Muscle layer of duodenum (tissue), 2 donors: ENCODE measurements around the gene LRBA.

Experiments
- H3K27ac ChIP-seq: one replicate; pipeline ENCODE4 v1.7.0; 2013; ENCODE audit warnings: mild to moderate bottlenecking, low read length
- H3K27me3 ChIP-seq: one replicate; pipeline ENCODE4 v1.7.0; 2013; ENCODE audit warnings: low read depth, mild to moderate bottlenecking, control low read depth, low read length
- H3K36me3 ChIP-seq, 2 donors: one replicate each; pipeline ENCODE4 v1.7.0; 2013; ENCODE audit warnings: low read length in 2 of 2, control low read depth in 1 of 2, mild to moderate bottlenecking in 1 of 2; ENCODE audit not compliant: insufficient read depth in 2 of 2, control insufficient read depth in 1 of 2
- H3K4me1 ChIP-seq, 2 donors: one replicate each; pipeline ENCODE4 v1.7.0; 2013; ENCODE audit warnings: low read length in 2 of 2, mild to moderate bottlenecking in 2 of 2, control low read depth in 1 of 2, moderate library complexity in 1 of 2; ENCODE audit not compliant: insufficient read depth in 2 of 2, control insufficient read depth in 1 of 2
- H3K4me3 ChIP-seq, 2 donors: one replicate each; pipeline ENCODE4 v1.7.0; 2013; ENCODE audit warnings: low read length in 2 of 2, low read depth in 1 of 2, mild to moderate bottlenecking in 1 of 2
- H3K9me3 ChIP-seq, 2 donors: one replicate each; pipeline ENCODE4 v1.7.0; 2013; ENCODE audit warnings: low read length in 2 of 2, control low read depth in 1 of 2, mild to moderate bottlenecking in 1 of 2; ENCODE audit not compliant: control insufficient read depth in 1 of 2
- donor health status: healthy.

Gene LRBA

DNA sequence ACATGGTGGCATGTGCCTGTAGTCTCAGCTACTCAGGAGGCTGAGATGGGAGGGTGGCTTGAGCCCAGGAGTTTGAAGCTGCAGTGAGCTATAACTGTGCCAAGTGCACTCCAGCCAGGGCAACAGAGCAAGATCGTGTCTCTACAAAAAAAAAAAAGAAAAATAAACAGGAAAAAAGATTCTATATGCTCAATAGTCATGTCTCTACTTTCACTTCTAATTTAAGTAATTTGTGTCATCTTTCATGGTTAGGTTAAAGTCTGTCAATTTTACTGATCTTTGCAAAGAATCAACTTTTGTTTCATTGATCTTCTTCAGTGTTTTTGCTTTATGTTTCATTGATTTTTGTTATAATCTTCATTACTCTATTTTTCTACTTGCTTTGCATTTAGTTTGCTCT, 539.3 kb downstream of the LRBA start:
- H3K4me1 ChIP-seq = no peaks in the 10 kb centered on the region
- H3K36me3 ChIP-seq = peaks cover 0 to 6% of the 10 kb centered on the region in 2 donors
- H3K9me3 ChIP-seq = no peaks in the 10 kb centered on the region
- H3K27me3 ChIP-seq = no peaks in the 10 kb centered on the region
- H3K27ac ChIP-seq = no peak overlapping the region
- H3K4me3 ChIP-seq = no peak overlapping the region

DNA sequence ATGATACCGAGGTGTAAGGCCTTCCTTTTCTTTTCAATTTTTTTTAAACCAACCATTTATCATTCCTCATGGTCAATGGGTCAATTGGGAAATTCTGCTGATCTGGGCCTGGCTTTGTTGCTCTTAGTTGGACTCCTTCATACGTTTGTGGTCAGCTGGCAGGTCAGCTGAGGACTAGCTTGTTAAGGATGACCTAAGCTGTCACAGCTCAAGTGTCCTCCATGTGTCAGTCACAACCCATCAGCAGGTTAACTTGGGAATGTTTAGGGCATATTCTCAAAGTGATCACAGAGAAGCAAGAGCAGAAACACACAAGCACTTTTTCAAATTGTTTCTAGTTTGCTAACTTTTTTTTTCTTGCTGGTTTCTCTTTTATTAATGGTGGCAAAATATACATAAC, 550.6 kb downstream of the LRBA start:
- Histone ChIP-seq H3K4me1 (no peaks in the 10 kb centered on the region), H3K27me3 (no peaks in the 10 kb centered on the region), H3K36me3 (no peaks in the 10 kb centered on the region), H3K4me3 (no peak overlapping the region), H3K27ac (no peak overlapping the region), H3K9me3 (no peaks in the 10 kb centered on the region)

DNA sequence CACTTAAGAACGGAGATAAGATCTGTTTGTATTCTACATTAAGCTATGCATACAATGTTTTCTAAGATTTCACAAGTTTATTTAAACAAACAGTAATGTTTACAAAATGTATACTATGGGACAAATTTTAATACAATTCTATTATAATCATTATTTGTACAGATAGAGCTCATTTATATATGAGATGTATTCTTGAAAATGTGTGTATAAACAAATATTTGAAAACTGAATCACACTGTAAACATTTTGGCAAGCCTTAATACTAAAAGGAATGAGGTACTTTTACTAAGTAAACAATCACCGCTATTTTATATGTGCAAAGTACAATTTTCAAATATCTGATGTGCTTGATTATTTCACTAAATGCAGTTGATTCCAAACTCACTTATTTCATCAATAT, 552.3 kb downstream of the LRBA start:
- H3K27ac ChIP-seq = no peak overlapping the region
- H3K36me3 ChIP-seq = no peaks in the 10 kb centered on the region
- H3K4me1 ChIP-seq = peaks cover 0 to 8% of the 10 kb centered on the region in 2 donors
- H3K9me3 ChIP-seq = no peaks in the 10 kb centered on the region
- no peaks in the 10 kb centered on the region for H3K27me3 ChIP-seq
- no peak overlapping the region for H3K4me3 ChIP-seq

DNA sequence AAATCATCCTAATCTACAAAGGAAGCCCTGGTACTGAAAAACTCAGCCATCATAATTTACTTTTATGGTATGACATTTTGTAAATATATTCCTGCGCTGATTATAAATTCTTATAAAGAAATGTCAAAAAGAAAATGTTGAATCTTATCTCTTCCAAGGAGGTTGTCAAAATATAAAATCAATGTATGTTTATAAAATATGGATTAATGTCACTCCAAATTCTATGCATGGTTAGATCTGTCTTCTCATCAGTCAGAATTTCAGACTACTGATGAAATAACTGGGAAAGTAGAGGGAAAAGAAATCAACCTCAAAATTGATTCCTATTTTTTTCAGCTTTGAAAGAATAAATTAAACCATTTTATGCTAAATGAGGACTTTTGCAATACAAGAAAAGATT, 553.1 kb downstream of the LRBA start:
- no peak overlapping the region for H3K4me3 ChIP-seq
- H3K4me1 ChIP-seq = peaks cover 0 to 8% of the 10 kb centered on the region in 2 donors
- no peaks in the 10 kb centered on the region for H3K27me3 ChIP-seq
- H3K36me3 ChIP-seq = no peaks in the 10 kb centered on the region
- no peaks in the 10 kb centered on the region for H3K9me3 ChIP-seq
- H3K27ac ChIP-seq = no peak overlapping the region

DNA sequence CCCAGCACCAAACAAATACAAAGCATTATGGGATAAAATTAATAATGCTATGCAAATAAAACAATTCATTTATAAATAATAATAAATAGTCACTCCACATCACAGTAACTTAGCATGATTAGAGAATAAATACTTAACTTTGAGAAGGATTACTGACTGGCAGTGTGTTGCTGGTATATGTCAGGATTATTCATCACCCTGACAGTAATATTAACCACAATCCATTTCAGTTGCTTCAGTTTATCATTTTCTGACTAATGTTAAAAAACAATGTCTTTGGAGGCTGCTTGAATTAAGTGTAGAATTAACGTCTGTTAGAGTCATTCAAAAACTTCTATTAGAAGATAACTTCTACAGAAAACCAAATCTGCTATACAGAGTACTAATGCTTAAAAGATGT, 557.3 kb downstream of the LRBA start:
- no peak overlapping the region for H3K27ac ChIP-seq
- H3K27me3 ChIP-seq = no peaks in the 10 kb centered on the region
- no peaks in the 10 kb centered on the region for H3K36me3 ChIP-seq
- H3K4me3 ChIP-seq = no peak overlapping the region
- peaks cover 0 to 8% of the 10 kb centered on the region in 2 donors for H3K4me1 ChIP-seq
- H3K9me3 ChIP-seq = no peaks in the 10 kb centered on the region

DNA sequence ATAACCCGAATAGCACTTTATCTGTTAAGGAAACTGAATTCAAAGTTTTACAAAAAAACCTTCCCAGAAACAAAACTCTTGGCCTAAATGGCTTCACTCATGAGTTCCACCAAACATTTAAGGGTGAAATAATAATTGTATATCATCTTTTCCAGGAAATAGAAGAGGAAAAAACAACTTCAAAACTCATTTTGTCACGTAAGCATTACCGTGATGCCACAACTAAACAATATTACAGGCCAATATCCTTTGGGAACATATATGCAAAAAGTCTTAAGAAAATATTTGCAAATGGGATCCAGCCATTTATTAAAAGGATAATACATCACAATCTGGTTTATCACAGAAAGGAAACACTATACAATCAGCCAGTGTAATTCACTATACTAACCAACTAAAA, 563.2 kb downstream of the LRBA start:
- H3K4me1 ChIP-seq = no peaks in the 10 kb centered on the region
- no peaks in the 10 kb centered on the region for H3K36me3 ChIP-seq
- no peak overlapping the region for H3K4me3 ChIP-seq
- no peak overlapping the region for H3K27ac ChIP-seq
- H3K9me3 ChIP-seq = no peaks in the 10 kb centered on the region
- no peaks in the 10 kb centered on the region for H3K27me3 ChIP-seq

DNA sequence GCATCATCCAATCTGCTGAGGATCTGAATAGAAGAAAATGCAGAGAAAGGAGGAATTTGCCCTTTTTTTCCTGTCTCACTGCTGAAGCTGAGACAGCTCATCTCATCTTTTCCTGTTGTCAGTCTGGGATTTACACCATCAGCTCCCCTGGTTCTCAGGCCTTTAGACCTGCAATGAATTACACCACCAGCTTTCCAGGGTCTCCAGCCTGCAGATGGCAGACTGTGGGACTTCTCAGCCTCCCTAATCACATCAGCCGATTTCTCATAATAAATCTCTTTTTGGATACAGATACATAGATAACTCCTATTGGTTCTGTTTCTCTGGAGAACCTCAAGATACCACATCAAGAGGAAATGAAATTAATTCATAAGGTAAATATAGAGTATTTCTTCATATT, 567.7 kb downstream of the LRBA start:
- Histone ChIP-seq H3K36me3 (no peaks in the 10 kb centered on the region), H3K27me3 (no peaks in the 10 kb centered on the region), H3K4me1 (peaks cover 0 to under 1% of the 10 kb centered on the region in 2 donors), H3K9me3 (no peaks in the 10 kb centered on the region), H3K27ac (no peak overlapping the region), H3K4me3 (no peak overlapping the region)

DNA sequence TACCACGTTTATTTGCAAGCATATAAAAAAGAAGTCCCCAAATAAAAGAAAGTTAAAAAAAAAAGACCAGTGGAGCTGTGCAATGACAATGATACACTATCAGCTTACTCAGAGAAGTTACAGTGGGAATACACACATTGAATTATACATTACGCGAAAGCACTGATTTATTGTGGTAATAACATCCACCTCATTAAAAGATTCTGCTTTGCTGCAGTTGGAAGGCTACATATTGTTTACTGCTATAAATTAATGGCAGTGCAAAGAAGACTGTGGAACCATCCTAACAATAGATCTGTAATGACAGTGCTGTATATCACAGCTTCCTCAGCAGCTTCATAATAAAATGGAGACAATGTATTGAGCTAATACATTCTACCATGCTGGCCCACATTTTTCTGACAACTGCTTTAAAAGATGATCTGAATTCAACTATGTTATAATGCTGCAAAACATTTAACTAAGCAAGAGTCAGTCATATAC, 575.6 kb downstream of the LRBA start:
- Histone ChIP-seq H3K27me3 (no peaks in the 10 kb centered on the region), H3K9me3 (no peaks in the 10 kb centered on the region), H3K4me3 (no peak overlapping the region), H3K27ac (no peak overlapping the region), H3K4me1 (peaks cover 0 to 10% of the 10 kb centered on the region in 2 donors), H3K36me3 (peaks cover 4 to 6% of the 10 kb centered on the region in 2 donors)

DNA sequence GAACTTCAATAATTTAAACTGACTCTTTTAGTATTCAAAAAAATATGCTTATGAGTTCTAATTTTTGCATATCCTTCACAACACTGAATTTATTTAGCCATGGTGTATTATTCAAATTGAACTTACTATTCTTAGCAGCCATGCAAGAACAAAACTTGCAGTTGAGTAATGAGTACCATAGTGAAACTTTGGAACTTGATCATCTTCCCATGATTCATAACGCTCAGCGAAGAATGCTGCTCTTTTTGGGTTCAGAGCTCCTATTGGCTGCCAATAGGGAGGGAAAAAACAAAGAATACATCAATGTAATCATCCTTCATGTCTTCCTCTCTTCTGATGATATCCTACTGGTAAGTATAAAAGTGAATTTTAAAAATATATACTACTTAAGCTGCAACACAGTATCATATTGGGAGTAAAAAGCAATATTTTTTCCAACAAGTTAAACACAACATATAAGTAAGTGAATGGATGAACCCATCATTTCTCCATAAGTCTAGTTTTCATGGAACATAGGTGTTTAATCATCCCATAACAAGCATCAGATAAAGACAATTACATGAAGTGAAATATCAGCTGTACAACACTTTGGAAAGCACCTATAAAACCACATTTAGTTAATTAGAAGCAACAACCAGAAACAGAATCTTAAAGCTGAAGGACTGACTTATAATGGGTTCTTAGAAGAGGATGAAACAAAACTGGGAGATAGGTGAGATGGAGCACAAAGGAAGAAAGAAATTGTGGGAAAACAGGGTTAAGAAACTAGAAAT, 578.3 kb downstream of the LRBA start:
- peaks cover 0 to 4% of the 10 kb centered on the region in 2 donors for H3K4me1 ChIP-seq
- H3K4me3 ChIP-seq = no peak overlapping the region
- H3K27me3 ChIP-seq = no peaks in the 10 kb centered on the region
- H3K27ac ChIP-seq = no peak overlapping the region
- H3K9me3 ChIP-seq = no peaks in the 10 kb centered on the region
- H3K36me3 ChIP-seq = peaks cover 4 to 7% of the 10 kb centered on the region in 2 donors

DNA sequence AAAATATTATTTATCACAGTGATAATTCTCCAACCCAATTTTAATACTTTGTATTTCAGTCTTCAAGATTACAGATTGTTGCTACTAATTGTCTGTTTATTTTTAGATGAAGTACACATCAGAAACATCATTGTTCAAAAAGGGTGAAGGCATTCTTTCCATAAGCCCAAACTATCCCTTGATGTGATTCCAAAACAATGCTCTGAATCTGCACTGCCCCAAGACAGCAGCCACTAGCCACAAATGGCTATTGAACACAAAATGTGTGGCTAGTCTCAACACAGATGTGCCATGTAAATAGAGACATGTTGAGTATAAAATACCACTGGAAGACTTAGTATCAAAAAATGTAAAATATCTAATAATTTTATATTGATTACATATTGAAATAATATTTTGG, 583.9 kb downstream of the LRBA start:
- Histone ChIP-seq H3K9me3 (no peaks in the 10 kb centered on the region), H3K4me1 (no peaks in the 10 kb centered on the region), H3K36me3 (peaks cover 3 to 7% of the 10 kb centered on the region in 2 donors), H3K27ac (no peak overlapping the region), H3K4me3 (no peak overlapping the region), H3K27me3 (no peaks in the 10 kb centered on the region)

DNA sequence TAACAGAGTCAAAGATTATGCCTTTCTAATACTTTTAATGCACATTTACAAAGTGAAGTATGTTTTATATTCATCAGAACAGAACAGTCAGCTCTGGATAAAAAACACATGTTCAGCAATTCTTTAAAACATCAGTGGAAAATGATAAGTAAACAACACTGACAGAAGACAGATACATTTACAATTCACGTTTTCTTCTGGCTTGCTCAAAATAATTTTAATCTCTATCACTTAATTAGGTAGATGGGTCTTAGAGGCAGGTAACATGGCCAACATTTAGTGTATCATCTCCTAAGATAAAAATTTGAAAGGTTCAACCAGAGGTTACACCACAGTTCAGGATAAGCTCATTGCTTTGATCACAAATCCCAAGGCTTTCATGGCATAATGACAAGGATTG, 589.9 kb downstream of the LRBA start:
- Histone ChIP-seq H3K36me3 (peaks cover 7 to 18% of the 10 kb centered on the region in 2 donors), H3K27me3 (no peaks in the 10 kb centered on the region), H3K9me3 (no peaks in the 10 kb centered on the region), H3K4me3 (no peak overlapping the region), H3K4me1 (no peaks in the 10 kb centered on the region), H3K27ac (no peak overlapping the region)

DNA sequence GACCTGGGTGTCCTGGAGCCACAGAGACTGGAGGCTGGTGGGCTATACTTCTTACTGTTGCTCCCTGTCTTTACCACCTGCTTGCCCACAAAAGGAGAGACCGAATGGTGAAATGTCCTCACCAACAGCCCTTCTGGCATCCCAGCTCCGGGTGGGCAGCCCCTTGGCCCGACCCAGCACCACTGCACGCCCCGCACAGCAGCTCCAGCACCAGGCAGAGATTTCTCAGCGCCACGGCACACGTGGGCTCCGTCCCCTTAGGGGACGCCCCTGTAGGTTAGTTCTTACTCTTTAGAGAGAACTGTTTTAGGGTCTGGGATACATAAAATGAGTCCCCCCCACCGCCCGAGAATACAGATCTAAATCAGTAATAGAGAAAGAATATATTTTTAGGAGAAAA, 591.6 kb downstream of the LRBA start:
- Histone ChIP-seq H3K4me3 (no peak overlapping the region), H3K27me3 (no peaks in the 10 kb centered on the region), H3K27ac (no peak overlapping the region), H3K36me3 (peaks cover 7 to 18% of the 10 kb centered on the region in 2 donors), H3K9me3 (no peaks in the 10 kb centered on the region), H3K4me1 (no peaks in the 10 kb centered on the region)
